ENCODE data around the gene MDFI.

Gene MDFI

GRCh38 chr6:41638002-41638934 is at the start of gene MDFI:
Gene MDFI, plus strand, starts transcription at chr6:41638468. Its CDS starts 282 bp downstream, at chr6:41638750.
- no peak for DNase-seq (ENCODE audit: low read depth)
- no peak within 1 kb of the TSS for H3K4me3 ChIP-seq (ENCODE audit: low read length)
- TF ChIP-seq CTCF (conservative IDR thresholded peaks at IDR 0.05; ENCODE audit: low read length) = no peak

GRCh38 chr6:41589223-41589622 is 49.0 kb upstream of the MDFI start:
- no peak for DNase-seq (ENCODE audit: low read depth)
- no peak overlapping the region for H3K4me3 ChIP-seq (ENCODE audit: low read length)
- no peak for TF ChIP-seq CTCF (conservative IDR thresholded peaks at IDR 0.05; ENCODE audit: low read length)

- H3K4me3 ChIP-seq (ENCODE audit: low read length) = no peak overlapping the region
- no peak for DNase-seq (ENCODE audit: low read depth)
- no peak for TF ChIP-seq CTCF (conservative IDR thresholded peaks at IDR 0.05; ENCODE audit: low read length)
Observed at GRCh38 chr6:41589636-41590622, 48.3 kb upstream of the MDFI start.

- no peak for DNase-seq (ENCODE audit: low read depth)
- TF ChIP-seq CTCF (conservative IDR thresholded peaks at IDR 0.05; ENCODE audit: low read length) = no peak
- no peak overlapping the region for H3K4me3 ChIP-seq (ENCODE audit: low read length)
Observed at GRCh38 chr6:41591122-41591521, 47.1 kb upstream of the MDFI start.

GRCh38 chr6:41591859-41592502 is 46.3 kb upstream of the MDFI start:
- peak; percentile 41 for DNase-seq (ENCODE audit: low read depth)
- no peak overlapping the region for H3K4me3 ChIP-seq (ENCODE audit: low read length)
- TF ChIP-seq CTCF (conservative IDR thresholded peaks at IDR 0.05; ENCODE audit: low read length) = peak; percentile 91

GRCh38 chr6:41593406-41593805 is 44.9 kb upstream of the MDFI start:
- DNase-seq (ENCODE audit: low read depth) = no peak
- H3K4me3 ChIP-seq (ENCODE audit: low read length) = no peak overlapping the region
- TF ChIP-seq CTCF (conservative IDR thresholded peaks at IDR 0.05; ENCODE audit: low read length) = no peak

Measured in AG10803 (cell line).